Measurements from ENCODE around the gene MED12L.

MED12L gene

GRCh38 chr3:151175952-151176351 lies 90.5 kb downstream of the MED12L start:
- Histone ChIP-seq H3K9me3 (replicated peaks; ENCODE audit: insufficient read depth, low read length) (no peaks in the 10 kb centered on the region), H3K9ac (ENCODE audit: low read length) (no peak overlapping the region), H2AFZ (ENCODE audit: low read length) (no peak overlapping the region), H3K4me2 (ENCODE audit: low read depth, low read length) (no peak overlapping the region), H3F3A (ENCODE audit: insufficient read depth, low read length) (no peaks in the 10 kb centered on the region), H3K27ac (ENCODE audit: low read length) (no peak overlapping the region), H3K79me2 (ENCODE audit: low read length) (no peaks in the 10 kb centered on the region), H3K4me1 (ENCODE audit: low read length) (peaks cover 9% of the 10 kb centered on the region), H3K27me3 (replicated peaks; ENCODE audit: insufficient read depth, low read length) (no peaks in the 10 kb centered on the region), H3K9me2 (replicated peaks; ENCODE audit: insufficient read depth, low read length) (no peaks in the 10 kb centered on the region), H4K20me1 (ENCODE audit: insufficient read depth, low read length) (no peaks in the 10 kb centered on the region), H3K4me3 (ENCODE audit: low read length) (no peak overlapping the region), H3K36me3 (replicated peaks; ENCODE audit: insufficient read depth, low read length) (no peaks in the 10 kb centered on the region)
- DNase-seq: no peak
- no peak for TF ChIP-seq CTCF (IDR thresholded peaks at IDR 0.05; ENCODE audit: low read length)
- TF ChIP-seq EZH2phosphoT487 (IDR thresholded peaks at IDR 0.05; ENCODE audit: low read length): no peak
- no peak for TF ChIP-seq EZH2 (optimal IDR thresholded peaks at IDR 0.05; ENCODE audit: low read depth, low read length)

- Histone ChIP-seq H3K79me2 (ENCODE audit: low read length) (no peaks in the 10 kb centered on the region), H3K9me2 (replicated peaks; ENCODE audit: insufficient read depth, low read length) (no peaks in the 10 kb centered on the region), H2AFZ (ENCODE audit: low read length) (no peak overlapping the region), H3K27ac (ENCODE audit: low read length) (no peak overlapping the region), H3K4me2 (ENCODE audit: low read depth, low read length) (no peak overlapping the region), H3K36me3 (replicated peaks; ENCODE audit: insufficient read depth, low read length) (no peaks in the 10 kb centered on the region), H3F3A (ENCODE audit: insufficient read depth, low read length) (no peaks in the 10 kb centered on the region), H3K27me3 (replicated peaks; ENCODE audit: insufficient read depth, low read length) (no peaks in the 10 kb centered on the region), H3K9me3 (replicated peaks; ENCODE audit: insufficient read depth, low read length) (no peaks in the 10 kb centered on the region), H3K4me3 (ENCODE audit: low read length) (no peak overlapping the region), H3K9ac (ENCODE audit: low read length) (no peak overlapping the region), H4K20me1 (ENCODE audit: insufficient read depth, low read length) (no peaks in the 10 kb centered on the region), H3K4me1 (ENCODE audit: low read length) (no peaks in the 10 kb centered on the region)
- no peak for TF ChIP-seq EZH2phosphoT487 (IDR thresholded peaks at IDR 0.05; ENCODE audit: low read length)
- TF ChIP-seq EZH2 (optimal IDR thresholded peaks at IDR 0.05; ENCODE audit: low read depth, low read length): no peak
- TF ChIP-seq CTCF (IDR thresholded peaks at IDR 0.05; ENCODE audit: low read length): no peak
- no peak for DNase-seq
Measured at GRCh38 chr3:151178208-151178845, 92.9 kb downstream of the MED12L start.

GRCh38 chr3:151182349-151183079 lies 97.0 kb downstream of the MED12L start:
- no peak for DNase-seq
- H3K4me2 ChIP-seq (ENCODE audit: low read depth, low read length): no peak overlapping the region
- H3K27ac ChIP-seq (ENCODE audit: low read length): no peak overlapping the region
- H3K9ac ChIP-seq (ENCODE audit: low read length): no peak overlapping the region
- TF ChIP-seq CTCF (IDR thresholded peaks at IDR 0.05; ENCODE audit: low read length): no peak
- no peak for TF ChIP-seq EZH2phosphoT487 (IDR thresholded peaks at IDR 0.05; ENCODE audit: low read length)
- TF ChIP-seq EZH2 (optimal IDR thresholded peaks at IDR 0.05; ENCODE audit: low read depth, low read length): no peak
- H3K9me3 ChIP-seq (replicated peaks; ENCODE audit: insufficient read depth, low read length): no peaks in the 10 kb centered on the region
- no peak overlapping the region for H2AFZ ChIP-seq (ENCODE audit: low read length)
- H3K4me3 ChIP-seq (ENCODE audit: low read length): no peak overlapping the region
- no peaks in the 10 kb centered on the region for H3K36me3 ChIP-seq (replicated peaks; ENCODE audit: insufficient read depth, low read length)
- no peaks in the 10 kb centered on the region for H4K20me1 ChIP-seq (ENCODE audit: insufficient read depth, low read length)
- no peaks in the 10 kb centered on the region for H3K27me3 ChIP-seq (replicated peaks; ENCODE audit: insufficient read depth, low read length)
- H3F3A ChIP-seq (ENCODE audit: insufficient read depth, low read length): no peaks in the 10 kb centered on the region
- no peaks in the 10 kb centered on the region for H3K79me2 ChIP-seq (ENCODE audit: low read length)
- no peaks in the 10 kb centered on the region for H3K4me1 ChIP-seq (ENCODE audit: low read length)
- no peaks in the 10 kb centered on the region for H3K9me2 ChIP-seq (replicated peaks; ENCODE audit: insufficient read depth, low read length)
